HepG2 (cell line): Measurements from ENCODE around the gene PRELID1. TPM values are rescaled to one million over a fixed set of nuclear protein-coding genes. Genes with fewer than 3 reads are reported as not detected.

Experiments used
- HMG20A ChIP-seq: IDR thresholded peaks from 2 replicates; pipeline ENCODE4 v1.6.1; 2016; ENCODE audit warnings: borderline replicate concordance
- HNF4G ChIP-seq, 2 experiments: sonication (generic) in 1 of 2; formaldehyde crosslinking in 1 of 2; IDR thresholded peaks; 2 replicates each; pipeline versions ENCODE4 v1.4.0 to v1.6.1; 2011 to 2020; ENCODE audit warnings: borderline replicate concordance in 2 of 2, low read depth in 2 of 2, mild to moderate bottlenecking in 2 of 2, low read length in 1 of 2, missing genetic modification reagents in 1 of 2, moderate library complexity in 1 of 2
- KAT2B ChIP-seq: fragments of 150-350 bp; IDR thresholded peaks from 2 replicates; pipeline ENCODE4 v1.6.1; 2014; ENCODE audit warnings: low read depth, low read length, borderline replicate concordance
- KDM3A ChIP-seq: IDR thresholded peaks from 2 replicates; pipeline ENCODE4 v1.6.1; 2018; ENCODE audit warnings: low read depth, missing compliant biosample characterization
- NFYC ChIP-seq: IDR thresholded peaks from 2 replicates; pipeline ENCODE4 v1.6.1; 2016; ENCODE audit warnings: missing genetic modification reagents, missing compliant biosample characterization
- NPAS2 ChIP-seq: sonication (generic); formaldehyde crosslinking; IDR thresholded peaks from 2 replicates; pipeline ENCODE4 v1.8.0; 2022; ENCODE audit warnings: mild to moderate bottlenecking, missing genetic modification reagents, borderline replicate concordance
- RAD21 ChIP-seq: fragments of 450-650 bp; formaldehyde crosslinking; IDR thresholded peaks from 2 replicates; pipeline ENCODE4 v1.5.0; 2020; ENCODE audit warnings: mild to moderate bottlenecking
- RARA ChIP-seq: IDR thresholded peaks from 2 replicates; pipeline ENCODE4 v1.6.1; 2016; ENCODE audit warnings: missing genetic modification reagents, missing compliant biosample characterization
- SMC3 ChIP-seq: IDR thresholded peaks from 2 replicates; pipeline ENCODE4 v1.6.1; 2011; ENCODE audit warnings: low read length, improper control_type of control experiment
- polyA plus RNA-seq, 8 experiments: library from polyadenylated mRNA; depleted of rRNA in 3 of 8; stranded (reverse) in 7 of 8; unstranded in 1 of 8; fragments of >200 nt; fragmentation: Illumina TruSeq in 4 of 8; extraction: Trizol in 4 of 8; gene quantifications; 2 replicates each; pipeline versions ENCODE4 v1.2.1 to v1.2.3, GENCODE V29; 2011 to 2016; ENCODE audit warnings: low read depth in 4 of 8, missing spikeins in 1 of 8, mixed read lengths in 1 of 8; ENCODE audit not compliant: insufficient read depth in 1 of 8
- total RNA-seq, 5 experiments: library from RNA; depleted of rRNA; stranded (reverse); fragments of >200 nt; fragmentation: Illumina TruSeq; extraction: Trizol; gene quantifications; 2 replicates each; pipeline ENCODE4 v1.2.3, GENCODE V29; 2016; ENCODE audit warnings: low read depth in 1 of 5
- TF ChIP-seq, protein P1 (sequence below): sonication (generic); formaldehyde crosslinking; IDR thresholded peaks from 2 replicates; pipeline ENCODE4 v1.5.0; 2020; ENCODE audit warnings: mild to moderate bottlenecking, missing genetic modification reagents
- TF ChIP-seq, protein P2 (sequence below): sonication (generic); formaldehyde crosslinking; IDR thresholded peaks from 2 replicates; pipeline ENCODE4 v1.5.0; 2020; ENCODE audit warnings: missing genetic modification reagents
- TF ChIP-seq, protein P3 (sequence below): sonication (generic); formaldehyde crosslinking; IDR thresholded peaks from 2 replicates; pipeline ENCODE4 v1.4.0; 2020; ENCODE audit warnings: missing genetic modification reagents
- TF ChIP-seq, protein P4 (sequence below): IDR thresholded peaks from 2 replicates; pipeline ENCODE4 v1.6.1; 2018; ENCODE audit warnings: missing genetic modification reagents, mild to moderate bottlenecking, missing compliant biosample characterization
- TF ChIP-seq, protein P5 (sequence below): sonication (generic); formaldehyde crosslinking; IDR thresholded peaks from 2 replicates; pipeline ENCODE4 v1.4.0; 2020; ENCODE audit warnings: mild to moderate bottlenecking, missing genetic modification reagents
- TF ChIP-seq, protein P6 (sequence below): sonication (generic); formaldehyde crosslinking; IDR thresholded peaks from 2 replicates; pipeline ENCODE4 v1.8.0; 2022; ENCODE audit warnings: mild to moderate bottlenecking, missing genetic modification reagents; ENCODE audit not compliant: insufficient replicate concordance
- TF ChIP-seq, protein P7 (sequence below): IDR thresholded peaks from 2 replicates; pipeline ENCODE4 v1.6.1; 2016; ENCODE audit warnings: low read depth, missing genetic modification reagents, missing compliant biosample characterization

Gene PRELID1
- total and polyA plus RNA-seq, 2 of the 13 experiments (the other 11 are each of a cell fraction or from before 2014, with no cell fraction given), result 250 to 271 TPM

DNA sequence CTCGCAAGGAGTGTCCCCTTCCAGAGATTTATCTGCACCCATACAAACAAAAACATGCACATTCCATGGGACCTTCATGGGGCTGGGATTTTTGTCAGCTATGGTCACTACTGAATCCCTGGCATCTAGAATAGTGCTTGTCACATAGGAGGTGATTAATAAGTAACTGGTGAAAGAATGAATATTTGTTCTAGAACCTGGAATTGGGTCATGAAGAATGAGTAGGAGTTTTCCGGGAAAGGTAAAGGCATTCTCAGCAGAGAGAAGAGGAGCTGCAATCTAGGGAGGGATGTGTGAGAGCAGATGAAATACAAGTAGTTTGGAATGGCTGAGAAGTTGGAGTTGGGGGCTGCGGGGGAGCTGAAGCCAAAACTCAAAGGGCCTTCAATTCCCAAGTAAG, 50.7 kb downstream of the PRELID1 start (continued):
- TF ChIP-seq, protein P1, sequence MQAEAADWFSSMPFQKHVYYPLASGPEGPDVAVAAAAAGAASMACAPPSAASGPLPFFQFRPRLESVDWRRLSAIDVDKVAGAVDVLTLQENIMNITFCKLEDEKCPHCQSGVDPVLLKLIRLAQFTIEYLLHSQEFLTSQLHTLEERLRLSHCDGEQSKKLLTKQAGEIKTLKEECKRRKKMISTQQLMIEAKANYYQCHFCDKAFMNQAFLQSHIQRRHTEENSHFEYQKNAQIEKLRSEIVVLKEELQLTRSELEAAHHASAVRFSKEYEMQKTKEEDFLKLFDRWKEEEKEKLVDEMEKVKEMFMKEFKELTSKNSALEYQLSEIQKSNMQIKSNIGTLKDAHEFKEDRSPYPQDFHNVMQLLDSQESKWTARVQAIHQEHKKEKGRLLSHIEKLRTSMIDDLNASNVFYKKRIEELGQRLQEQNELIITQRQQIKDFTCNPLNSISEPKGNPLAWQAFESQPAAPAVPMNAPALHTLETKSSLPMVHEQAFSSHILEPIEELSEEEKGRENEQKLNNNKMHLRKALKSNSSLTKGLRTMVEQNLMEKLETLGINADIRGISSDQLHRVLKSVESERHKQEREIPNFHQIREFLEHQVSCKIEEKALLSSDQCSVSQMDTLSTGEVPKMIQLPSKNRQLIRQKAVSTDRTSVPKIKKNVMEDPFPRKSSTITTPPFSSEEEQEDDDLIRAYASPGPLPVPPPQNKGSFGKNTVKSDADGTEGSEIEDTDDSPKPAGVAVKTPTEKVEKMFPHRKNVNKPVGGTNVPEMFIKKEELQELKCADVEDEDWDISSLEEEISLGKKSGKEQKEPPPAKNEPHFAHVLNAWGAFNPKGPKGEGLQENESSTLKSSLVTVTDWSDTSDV, result no peak
- TF ChIP-seq KDM3A (CRISPR knock-in tag) (no peak), HMG20A (CRISPR knock-in tag) (peak; percentile 53; the same call in 1 of the 2 replicates), NFYC (CRISPR knock-in tag) (no peak), NPAS2 (no peak), RARA (0 out of 2 replicates have a peak, but pooled peaks have one; percentile 6), RAD21 (no peak), SMC3 (peak; percentile 12; the same call in 1 of the 2 replicates), HNF4G (IDR thresholded peaks at IDR 0.05; ENCODE audit: borderline replicate concordance, low read depth, low read length) (no peak), HNF4G (CRISPR knock-in tag; IDR thresholded peaks at IDR 0.05; ENCODE audit: borderline replicate concordance, low read depth) (no peak), KAT2B (no peak)
- TF ChIP-seq, protein P2, sequence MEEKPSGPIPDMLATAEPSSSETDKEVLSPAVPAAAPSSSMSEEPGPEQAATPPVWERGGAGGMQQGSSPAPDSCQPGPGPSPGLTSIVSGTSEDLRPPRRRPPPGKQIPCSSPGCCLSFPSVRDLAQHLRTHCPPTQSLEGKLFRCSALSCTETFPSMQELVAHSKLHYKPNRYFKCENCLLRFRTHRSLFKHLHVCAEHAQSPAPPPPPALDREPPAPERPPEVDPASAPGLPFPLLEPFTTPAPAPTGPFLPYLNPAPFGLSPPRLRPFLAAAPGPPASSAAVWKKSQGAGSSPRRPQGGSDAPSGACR (CRISPR knock-in tag), result no peak
- TF ChIP-seq, protein P3, sequence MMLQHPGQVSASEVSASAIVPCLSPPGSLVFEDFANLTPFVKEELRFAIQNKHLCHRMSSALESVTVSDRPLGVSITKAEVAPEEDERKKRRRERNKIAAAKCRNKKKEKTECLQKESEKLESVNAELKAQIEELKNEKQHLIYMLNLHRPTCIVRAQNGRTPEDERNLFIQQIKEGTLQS (CRISPR knock-in tag), result no peak
- TF ChIP-seq, protein P4, sequence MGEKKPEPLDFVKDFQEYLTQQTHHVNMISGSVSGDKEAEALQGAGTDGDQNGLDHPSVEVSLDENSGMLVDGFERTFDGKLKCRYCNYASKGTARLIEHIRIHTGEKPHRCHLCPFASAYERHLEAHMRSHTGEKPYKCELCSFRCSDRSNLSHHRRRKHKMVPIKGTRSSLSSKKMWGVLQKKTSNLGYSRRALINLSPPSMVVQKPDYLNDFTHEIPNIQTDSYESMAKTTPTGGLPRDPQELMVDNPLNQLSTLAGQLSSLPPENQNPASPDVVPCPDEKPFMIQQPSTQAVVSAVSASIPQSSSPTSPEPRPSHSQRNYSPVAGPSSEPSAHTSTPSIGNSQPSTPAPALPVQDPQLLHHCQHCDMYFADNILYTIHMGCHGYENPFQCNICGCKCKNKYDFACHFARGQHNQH (CRISPR knock-in tag), result no peak
- TF ChIP-seq, protein P5, sequence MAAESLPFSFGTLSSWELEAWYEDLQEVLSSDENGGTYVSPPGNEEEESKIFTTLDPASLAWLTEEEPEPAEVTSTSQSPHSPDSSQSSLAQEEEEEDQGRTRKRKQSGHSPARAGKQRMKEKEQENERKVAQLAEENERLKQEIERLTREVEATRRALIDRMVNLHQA, result no peak
- TF ChIP-seq, protein P6, sequence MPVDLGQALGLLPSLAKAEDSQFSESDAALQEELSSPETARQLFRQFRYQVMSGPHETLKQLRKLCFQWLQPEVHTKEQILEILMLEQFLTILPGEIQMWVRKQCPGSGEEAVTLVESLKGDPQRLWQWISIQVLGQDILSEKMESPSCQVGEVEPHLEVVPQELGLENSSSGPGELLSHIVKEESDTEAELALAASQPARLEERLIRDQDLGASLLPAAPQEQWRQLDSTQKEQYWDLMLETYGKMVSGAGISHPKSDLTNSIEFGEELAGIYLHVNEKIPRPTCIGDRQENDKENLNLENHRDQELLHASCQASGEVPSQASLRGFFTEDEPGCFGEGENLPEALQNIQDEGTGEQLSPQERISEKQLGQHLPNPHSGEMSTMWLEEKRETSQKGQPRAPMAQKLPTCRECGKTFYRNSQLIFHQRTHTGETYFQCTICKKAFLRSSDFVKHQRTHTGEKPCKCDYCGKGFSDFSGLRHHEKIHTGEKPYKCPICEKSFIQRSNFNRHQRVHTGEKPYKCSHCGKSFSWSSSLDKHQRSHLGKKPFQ (CRISPR knock-in tag), result no peak
- TF ChIP-seq, protein P7, sequence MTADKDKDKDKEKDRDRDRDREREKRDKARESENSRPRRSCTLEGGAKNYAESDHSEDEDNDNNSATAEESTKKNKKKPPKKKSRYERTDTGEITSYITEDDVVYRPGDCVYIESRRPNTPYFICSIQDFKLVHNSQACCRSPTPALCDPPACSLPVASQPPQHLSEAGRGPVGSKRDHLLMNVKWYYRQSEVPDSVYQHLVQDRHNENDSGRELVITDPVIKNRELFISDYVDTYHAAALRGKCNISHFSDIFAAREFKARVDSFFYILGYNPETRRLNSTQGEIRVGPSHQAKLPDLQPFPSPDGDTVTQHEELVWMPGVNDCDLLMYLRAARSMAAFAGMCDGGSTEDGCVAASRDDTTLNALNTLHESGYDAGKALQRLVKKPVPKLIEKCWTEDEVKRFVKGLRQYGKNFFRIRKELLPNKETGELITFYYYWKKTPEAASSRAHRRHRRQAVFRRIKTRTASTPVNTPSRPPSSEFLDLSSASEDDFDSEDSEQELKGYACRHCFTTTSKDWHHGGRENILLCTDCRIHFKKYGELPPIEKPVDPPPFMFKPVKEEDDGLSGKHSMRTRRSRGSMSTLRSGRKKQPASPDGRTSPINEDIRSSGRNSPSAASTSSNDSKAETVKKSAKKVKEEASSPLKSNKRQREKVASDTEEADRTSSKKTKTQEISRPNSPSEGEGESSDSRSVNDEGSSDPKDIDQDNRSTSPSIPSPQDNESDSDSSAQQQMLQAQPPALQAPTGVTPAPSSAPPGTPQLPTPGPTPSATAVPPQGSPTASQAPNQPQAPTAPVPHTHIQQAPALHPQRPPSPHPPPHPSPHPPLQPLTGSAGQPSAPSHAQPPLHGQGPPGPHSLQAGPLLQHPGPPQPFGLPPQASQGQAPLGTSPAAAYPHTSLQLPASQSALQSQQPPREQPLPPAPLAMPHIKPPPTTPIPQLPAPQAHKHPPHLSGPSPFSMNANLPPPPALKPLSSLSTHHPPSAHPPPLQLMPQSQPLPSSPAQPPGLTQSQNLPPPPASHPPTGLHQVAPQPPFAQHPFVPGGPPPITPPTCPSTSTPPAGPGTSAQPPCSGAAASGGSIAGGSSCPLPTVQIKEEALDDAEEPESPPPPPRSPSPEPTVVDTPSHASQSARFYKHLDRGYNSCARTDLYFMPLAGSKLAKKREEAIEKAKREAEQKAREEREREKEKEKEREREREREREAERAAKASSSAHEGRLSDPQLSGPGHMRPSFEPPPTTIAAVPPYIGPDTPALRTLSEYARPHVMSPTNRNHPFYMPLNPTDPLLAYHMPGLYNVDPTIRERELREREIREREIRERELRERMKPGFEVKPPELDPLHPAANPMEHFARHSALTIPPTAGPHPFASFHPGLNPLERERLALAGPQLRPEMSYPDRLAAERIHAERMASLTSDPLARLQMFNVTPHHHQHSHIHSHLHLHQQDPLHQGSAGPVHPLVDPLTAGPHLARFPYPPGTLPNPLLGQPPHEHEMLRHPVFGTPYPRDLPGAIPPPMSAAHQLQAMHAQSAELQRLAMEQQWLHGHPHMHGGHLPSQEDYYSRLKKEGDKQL (CRISPR knock-in tag), result no peak
